ENCODE data around the gene ABCA8.
"Not testable (repeated sequence)": the region's sequence is repeated elsewhere in the genome, so short reads cannot be mapped to it uniquely, and the experiment has no call there.

ABCA8 gene, protein sequence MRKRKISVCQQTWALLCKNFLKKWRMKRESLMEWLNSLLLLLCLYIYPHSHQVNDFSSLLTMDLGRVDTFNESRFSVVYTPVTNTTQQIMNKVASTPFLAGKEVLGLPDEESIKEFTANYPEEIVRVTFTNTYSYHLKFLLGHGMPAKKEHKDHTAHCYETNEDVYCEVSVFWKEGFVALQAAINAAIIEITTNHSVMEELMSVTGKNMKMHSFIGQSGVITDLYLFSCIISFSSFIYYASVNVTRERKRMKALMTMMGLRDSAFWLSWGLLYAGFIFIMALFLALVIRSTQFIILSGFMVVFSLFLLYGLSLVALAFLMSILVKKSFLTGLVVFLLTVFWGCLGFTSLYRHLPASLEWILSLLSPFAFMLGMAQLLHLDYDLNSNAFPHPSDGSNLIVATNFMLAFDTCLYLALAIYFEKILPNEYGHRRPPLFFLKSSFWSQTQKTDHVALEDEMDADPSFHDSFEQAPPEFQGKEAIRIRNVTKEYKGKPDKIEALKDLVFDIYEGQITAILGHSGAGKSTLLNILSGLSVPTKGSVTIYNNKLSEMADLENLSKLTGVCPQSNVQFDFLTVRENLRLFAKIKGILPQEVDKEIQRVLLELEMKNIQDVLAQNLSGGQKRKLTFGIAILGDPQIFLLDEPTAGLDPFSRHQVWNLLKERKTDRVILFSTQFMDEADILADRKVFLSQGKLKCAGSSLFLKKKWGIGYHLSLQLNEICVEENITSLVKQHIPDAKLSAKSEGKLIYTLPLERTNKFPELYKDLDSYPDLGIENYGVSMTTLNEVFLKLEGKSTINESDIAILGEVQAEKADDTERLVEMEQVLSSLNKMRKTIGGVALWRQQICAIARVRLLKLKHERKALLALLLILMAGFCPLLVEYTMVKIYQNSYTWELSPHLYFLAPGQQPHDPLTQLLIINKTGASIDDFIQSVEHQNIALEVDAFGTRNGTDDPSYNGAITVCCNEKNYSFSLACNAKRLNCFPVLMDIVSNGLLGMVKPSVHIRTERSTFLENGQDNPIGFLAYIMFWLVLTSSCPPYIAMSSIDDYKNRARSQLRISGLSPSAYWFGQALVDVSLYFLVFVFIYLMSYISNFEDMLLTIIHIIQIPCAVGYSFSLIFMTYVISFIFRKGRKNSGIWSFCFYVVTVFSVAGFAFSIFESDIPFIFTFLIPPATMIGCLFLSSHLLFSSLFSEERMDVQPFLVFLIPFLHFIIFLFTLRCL (N-terminal part only)

DNA sequence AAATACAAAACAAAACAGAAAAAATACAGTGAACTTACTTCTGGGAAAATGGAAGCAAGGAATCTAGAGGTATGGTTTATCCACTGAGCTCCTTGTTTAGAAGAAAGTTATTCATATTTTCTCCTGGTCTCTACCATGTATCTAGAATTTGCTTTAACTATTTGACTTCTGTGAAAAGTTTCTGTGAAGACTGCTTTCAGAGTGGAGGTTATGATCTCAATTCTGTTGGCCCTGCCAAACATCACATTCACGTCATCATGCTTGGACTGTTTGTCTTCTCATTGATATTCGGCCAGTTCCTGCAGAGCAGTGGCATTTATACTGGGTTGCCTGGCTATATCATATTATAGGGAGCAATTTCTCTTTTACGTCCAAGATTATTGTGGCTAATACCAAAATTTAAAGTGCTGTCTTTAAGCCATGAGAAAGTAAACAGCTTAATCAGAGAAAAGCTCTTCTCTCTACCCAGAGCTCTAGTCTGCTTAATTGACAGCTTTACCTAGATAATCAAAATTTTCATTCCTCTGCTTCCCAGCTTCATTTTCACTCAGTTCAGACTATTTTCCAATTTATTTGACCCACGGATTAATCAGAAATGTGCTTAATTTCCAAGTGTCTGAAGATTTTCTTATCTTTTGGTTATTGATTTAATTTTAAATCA is at the start of gene ABCA8:
Gene ABCA8 (minus strand): TSS at position 212 of the 661 bp plus-strand sequence. CDS start 13,358 bp downstream, outside the sequence.
- Mint-ChIP-seq H3K27me3 (peaks cover 3% of the 10 kb centered on the region), H3K9me3 (no peaks in the 10 kb centered on the region), H3K4me1 (no peaks in the 10 kb centered on the region), H3K27ac (no peak within 1 kb of the TSS), H3K36me3 (no peaks in the 10 kb centered on the region), H3K4me3 (no peak within 1 kb of the TSS)
- ATAC-seq (ENCODE audit: low read depth) (no peak), DNase-seq (ENCODE audit: low spot score in 2 of 2) (no peak)

DNA sequence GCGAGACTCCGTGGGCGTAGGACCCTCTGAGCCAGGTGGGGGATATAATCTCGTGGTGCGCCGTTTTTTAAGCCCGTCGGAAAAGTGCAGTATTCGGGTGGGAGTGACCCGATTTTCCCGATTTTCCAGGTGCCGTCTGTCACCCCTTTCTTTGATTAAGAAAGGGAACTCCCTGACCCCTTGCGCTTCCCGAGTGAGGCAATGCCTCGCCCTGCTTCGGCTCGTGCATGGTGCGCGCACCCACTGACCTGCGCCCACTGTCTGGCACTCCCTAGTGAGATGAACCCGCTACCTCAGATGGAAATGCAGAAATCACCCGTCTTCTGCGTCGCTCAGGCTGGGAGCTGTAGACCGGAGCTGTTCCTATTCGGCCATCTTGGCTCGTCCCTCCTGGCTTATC is 49.6 kb upstream of the ABCA8 start:
- H3K4me1 Mint-ChIP-seq: not testable (repeated sequence)

DNA sequence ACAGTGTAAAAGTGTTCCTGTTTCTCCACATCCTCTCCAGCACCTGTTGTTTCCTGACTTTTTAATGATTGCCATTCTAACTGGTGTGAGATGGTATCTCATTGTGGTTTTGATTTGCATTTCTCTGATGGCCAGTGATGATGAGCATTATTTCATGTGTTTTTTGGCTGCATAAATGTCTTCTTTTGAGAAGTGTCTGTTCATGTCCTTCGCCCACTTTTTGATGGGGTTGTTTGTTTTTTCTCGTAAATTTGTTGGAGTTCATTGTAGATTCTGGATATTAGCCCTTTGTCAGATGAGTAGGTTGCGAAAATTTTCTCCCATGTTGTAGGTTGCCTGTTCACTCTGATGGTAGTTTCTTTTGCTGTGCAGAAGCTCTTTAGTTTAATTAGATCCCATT is 44.6 kb upstream of the ABCA8 start:
- DNase-seq (ENCODE audit: low spot score in 2 of 2); H3K27ac Mint-ChIP-seq; H3K27me3 Mint-ChIP-seq: not testable (repeated sequence)

More for the DNA sequence above, 49.6 kb upstream of the ABCA8 start:
- not testable (repeated sequence) for H3K27me3 Mint-ChIP-seq; DNase-seq (ENCODE audit: low spot score in 2 of 2); H3K4me3 Mint-ChIP-seq; H3K9me3 Mint-ChIP-seq; ATAC-seq (ENCODE audit: low read depth); H3K27ac Mint-ChIP-seq; H3K36me3 Mint-ChIP-seq

DNA sequence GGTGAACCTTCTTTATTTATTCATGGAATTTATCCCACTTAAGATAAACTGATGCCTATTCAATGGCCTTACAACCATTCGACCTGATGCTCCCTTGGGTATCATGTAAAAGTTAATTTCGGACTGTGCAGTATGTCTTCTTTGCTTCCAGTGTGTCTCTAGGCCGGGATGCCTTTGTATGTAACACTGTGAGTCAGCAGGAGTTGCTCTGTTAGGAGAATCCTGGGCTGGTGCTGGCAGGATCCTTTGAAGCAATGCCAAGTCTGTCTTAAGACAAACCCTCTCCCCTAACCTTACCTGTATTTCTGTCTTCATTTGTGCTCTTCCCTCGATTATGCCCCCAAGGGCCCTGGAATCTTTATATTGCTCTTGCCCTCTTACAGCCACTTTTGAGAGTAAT is 37.9 kb upstream of the ABCA8 start:
- Mint-ChIP-seq H3K4me1 (no peaks in the 10 kb centered on the region), H3K4me3 (no peak overlapping the region), H3K27ac (no peak overlapping the region), H3K27me3 (no peaks in the 10 kb centered on the region), H3K9me3 (no peaks in the 10 kb centered on the region), H3K36me3 (no peaks in the 10 kb centered on the region)
- no peak for ATAC-seq (ENCODE audit: low read depth)
- DNase-seq (ENCODE audit: low spot score in 2 of 2): no peak

More for the DNA sequence above, 44.6 kb upstream of the ABCA8 start:
- H3K36me3 Mint-ChIP-seq; H3K9me3 Mint-ChIP-seq; H3K4me1 Mint-ChIP-seq; ATAC-seq (ENCODE audit: low read depth); H3K4me3 Mint-ChIP-seq: not testable (repeated sequence)

DNA sequence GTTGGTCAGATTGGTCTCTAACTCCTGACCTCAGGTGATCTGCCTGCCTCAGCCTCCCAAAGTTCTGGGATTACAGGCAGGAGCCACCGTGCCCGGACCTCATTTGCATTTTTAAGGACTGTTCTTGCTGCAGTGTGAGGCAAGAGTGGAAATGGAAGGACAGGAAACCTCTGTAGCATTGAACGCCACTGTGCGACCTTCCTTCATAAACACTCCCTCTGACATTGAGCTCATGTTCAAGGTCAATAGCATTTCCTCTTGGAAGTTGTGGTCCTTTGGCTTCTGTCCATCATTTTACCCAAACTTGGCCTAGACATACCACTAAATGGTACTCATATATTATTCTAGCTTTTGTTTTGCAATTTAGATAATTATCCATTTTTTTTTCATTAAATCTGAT is 32.8 kb upstream of the ABCA8 start:
- DNase-seq (ENCODE audit: low spot score in 2 of 2): no peak
- H3K36me3 Mint-ChIP-seq: no peaks in the 10 kb centered on the region
- no peaks in the 10 kb centered on the region for H3K9me3 Mint-ChIP-seq
- H3K27me3 Mint-ChIP-seq: no peaks in the 10 kb centered on the region
- H3K4me1 Mint-ChIP-seq: no peaks in the 10 kb centered on the region
- ATAC-seq (ENCODE audit: low read depth): no peak
- no peak overlapping the region for H3K4me3 Mint-ChIP-seq
- H3K27ac Mint-ChIP-seq: no peak overlapping the region

DNA sequence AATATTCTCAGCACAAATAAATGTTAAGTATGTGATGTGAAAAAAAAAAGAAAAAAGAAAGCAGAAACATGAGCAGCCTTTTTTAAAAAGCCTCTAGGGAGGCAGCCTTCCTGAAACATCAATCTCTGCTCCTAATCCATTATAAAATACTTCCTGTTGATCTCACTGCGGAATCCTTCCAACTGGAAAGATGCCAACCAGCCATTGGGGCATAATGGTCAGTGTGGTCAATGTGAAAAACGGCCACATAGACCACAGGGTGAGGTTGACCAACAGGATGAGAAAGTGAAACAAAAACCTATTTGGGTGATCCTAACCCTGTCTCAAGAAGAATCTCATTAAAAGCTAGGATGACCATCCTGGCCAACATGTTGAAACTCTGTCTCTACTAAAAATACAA is 26.1 kb upstream of the ABCA8 start:
- Mint-ChIP-seq H3K4me1 (no peaks in the 10 kb centered on the region), H3K4me3 (no peak overlapping the region), H3K27me3 (no peaks in the 10 kb centered on the region), H3K9me3 (no peaks in the 10 kb centered on the region), H3K36me3 (no peaks in the 10 kb centered on the region), H3K27ac (no peak overlapping the region)
- DNase-seq (ENCODE audit: low spot score in 2 of 2) (no peak), ATAC-seq (ENCODE audit: low read depth) (no peak)

DNA sequence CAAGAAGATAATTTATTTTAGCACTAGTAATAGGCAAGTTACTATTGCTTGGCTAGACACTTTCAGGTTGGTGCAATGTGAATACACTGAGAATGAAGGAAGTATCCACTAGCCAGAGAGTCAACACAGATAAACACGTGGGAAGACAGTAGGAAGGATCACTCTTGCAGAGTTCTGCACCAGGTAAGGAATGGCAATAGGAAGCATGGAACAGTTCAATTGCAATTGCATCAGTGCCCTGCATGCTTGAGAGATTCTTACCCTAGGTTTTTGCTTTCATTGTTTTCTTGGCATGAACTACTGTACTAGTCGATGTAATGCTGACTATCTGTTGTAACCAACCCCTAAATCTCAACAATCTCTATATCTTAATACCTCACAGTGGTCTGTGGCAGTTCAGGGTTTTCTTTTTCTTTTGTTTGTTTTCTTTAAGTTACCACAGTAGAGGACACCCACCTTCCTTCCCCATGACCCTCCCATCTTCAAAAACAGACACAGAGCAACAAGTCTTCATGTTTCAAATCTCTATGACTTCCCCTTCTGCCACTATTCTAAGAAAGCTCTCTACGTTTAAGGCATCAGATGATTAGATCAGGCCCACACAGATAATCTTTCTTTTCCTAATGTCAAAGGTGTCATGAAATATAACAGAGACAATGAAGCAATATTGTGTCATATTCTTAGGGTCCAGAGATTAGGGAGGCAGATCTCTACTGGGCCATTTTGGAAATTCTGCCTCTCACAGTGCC is 18.1 kb upstream of the ABCA8 start:
- peaks cover 3% of the 10 kb centered on the region for H3K9me3 Mint-ChIP-seq
- H3K27ac Mint-ChIP-seq: no peak overlapping the region
- H3K36me3 Mint-ChIP-seq: peaks cover 2% of the 10 kb centered on the region
- DNase-seq (ENCODE audit: low spot score in 2 of 2) (no peak), ATAC-seq (ENCODE audit: low read depth) (no peak)
- H3K4me3 Mint-ChIP-seq: no peak overlapping the region
- H3K4me1 Mint-ChIP-seq: peaks cover 9% of the 10 kb centered on the region
- peaks cover 2% of the 10 kb centered on the region for H3K27me3 Mint-ChIP-seq

DNA sequence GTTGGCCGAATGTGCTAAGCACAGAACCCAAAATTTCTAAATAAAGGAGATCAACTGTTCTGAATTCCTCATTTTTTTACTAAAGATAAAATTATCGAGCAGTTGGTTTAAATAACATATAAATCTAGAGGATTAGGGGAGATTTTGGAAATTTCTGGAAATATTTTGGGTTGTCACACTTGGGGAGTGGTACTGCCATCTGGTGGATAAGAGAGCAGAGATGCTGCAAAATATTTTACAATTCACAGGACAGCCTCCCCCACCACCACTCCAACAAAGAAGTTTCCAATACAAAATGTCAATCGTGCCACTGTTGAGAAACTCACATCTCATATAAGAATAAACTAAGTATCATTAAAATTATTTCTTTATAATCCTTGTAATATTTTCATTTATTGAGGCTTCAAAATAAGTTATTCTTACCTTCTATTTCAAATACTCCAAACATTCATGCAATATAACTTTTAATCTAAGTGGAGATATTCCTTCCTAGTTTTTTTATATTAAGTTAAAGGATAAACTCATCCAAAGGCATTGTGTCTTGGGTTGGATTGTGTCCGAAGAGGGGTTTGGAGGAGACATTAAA is 17.0 kb upstream of the ABCA8 start:
- ATAC-seq (ENCODE audit: low read depth): no peak
- DNase-seq (ENCODE audit: low spot score in 2 of 2): no peak
- Mint-ChIP-seq H3K27me3 (peaks cover 2% of the 10 kb centered on the region), H3K4me1 (peaks cover 9% of the 10 kb centered on the region), H3K9me3 (peaks cover 3% of the 10 kb centered on the region), H3K4me3 (no peak overlapping the region), H3K27ac (no peak overlapping the region), H3K36me3 (peaks cover 2% of the 10 kb centered on the region)

DNA sequence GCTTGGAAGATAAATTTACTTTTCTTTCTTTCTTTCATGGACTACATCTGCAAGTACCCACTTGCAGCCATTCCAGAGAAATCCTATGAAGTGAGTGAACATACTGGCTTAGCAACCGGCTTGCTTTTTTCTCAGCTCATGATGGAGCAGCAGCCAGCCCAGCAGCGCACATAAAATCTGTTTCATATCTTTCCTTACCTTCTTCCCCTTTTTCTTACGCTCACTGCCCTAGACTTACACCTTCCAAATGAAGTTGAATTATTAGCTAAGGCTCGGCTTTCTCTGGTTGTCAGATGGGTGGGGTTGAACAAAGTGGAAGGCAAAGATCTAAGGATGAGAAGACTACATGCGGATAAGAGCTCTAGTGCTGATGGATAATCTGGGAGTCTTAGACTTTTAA is 13.9 kb upstream of the ABCA8 start:
- Mint-ChIP-seq H3K4me1 (peaks cover 9% of the 10 kb centered on the region), H3K27ac (no peak overlapping the region), H3K9me3 (no peaks in the 10 kb centered on the region), H3K36me3 (no peaks in the 10 kb centered on the region), H3K4me3 (no peak overlapping the region), H3K27me3 (no peaks in the 10 kb centered on the region)
- DNase-seq (ENCODE audit: low spot score in 2 of 2) (no peak), ATAC-seq (ENCODE audit: low read depth) (no peak)

DNA sequence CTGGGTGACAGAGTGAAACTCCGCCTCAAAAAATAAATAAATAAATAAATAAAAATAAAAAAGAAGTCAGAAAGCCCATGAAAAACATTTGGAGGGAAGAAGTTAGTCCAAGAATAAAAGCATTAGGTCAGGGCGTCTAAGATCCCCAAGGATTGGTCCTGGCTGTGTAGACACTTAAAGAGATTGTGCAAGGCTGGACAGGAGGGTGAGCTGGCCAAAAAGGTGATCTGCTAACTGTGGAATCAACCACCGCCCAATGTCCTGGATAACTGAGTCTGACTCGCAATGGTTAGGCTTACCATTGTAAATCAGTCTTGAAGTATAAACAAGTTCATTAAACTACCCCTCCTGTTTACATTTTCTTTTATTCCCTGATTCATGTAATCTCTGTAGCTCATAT is 8.8 kb upstream of the ABCA8 start:
- no peak for DNase-seq (ENCODE audit: low spot score in 2 of 2)
- peaks cover 5% of the 10 kb centered on the region for H3K4me1 Mint-ChIP-seq
- H3K4me3 Mint-ChIP-seq: no peak overlapping the region
- H3K27me3 Mint-ChIP-seq: no peaks in the 10 kb centered on the region
- H3K36me3 Mint-ChIP-seq: no peaks in the 10 kb centered on the region
- no peak for ATAC-seq (ENCODE audit: low read depth)
- no peak overlapping the region for H3K27ac Mint-ChIP-seq
- H3K9me3 Mint-ChIP-seq: no peaks in the 10 kb centered on the region

DNA sequence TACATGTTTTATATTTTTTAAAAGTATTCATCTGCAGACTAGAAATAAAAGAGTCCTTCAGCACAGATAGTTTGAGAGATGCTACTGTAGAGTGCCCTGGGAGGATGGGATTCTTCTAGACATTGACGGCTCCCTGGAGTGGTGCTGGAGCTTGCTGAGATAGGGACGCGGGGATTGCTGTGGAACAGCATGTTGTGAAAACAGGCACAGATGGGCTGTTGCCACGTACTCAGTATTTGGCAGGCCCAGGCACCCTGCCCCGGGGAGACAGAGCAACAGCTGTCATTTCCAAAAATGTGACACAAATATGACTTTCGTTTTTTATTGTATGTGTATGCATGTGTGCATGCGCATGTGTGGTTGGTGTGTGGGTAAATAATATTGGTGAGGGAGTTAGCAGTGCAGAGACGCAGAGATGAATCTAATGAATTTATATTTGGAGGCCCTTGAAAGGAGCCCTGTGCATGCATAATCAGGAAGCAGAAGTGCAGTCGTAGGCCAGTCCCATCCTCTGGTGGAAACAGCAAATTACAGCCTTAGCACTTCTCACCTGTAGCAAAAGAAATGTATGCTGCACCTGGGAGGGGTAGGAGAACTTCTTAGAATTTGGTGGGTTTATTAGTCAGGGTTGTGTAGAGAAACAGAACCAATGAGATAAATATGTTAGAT is 6.2 kb upstream of the ABCA8 start:
- no peak overlapping the region for H3K4me3 Mint-ChIP-seq
- H3K4me1 Mint-ChIP-seq: peaks cover 5% of the 10 kb centered on the region
- no peak overlapping the region for H3K27ac Mint-ChIP-seq
- H3K9me3 Mint-ChIP-seq: no peaks in the 10 kb centered on the region
- ATAC-seq (ENCODE audit: low read depth): no peak
- H3K27me3 Mint-ChIP-seq: no peaks in the 10 kb centered on the region
- DNase-seq (ENCODE audit: low spot score in 2 of 2): no peak
- no peaks in the 10 kb centered on the region for H3K36me3 Mint-ChIP-seq

DNA sequence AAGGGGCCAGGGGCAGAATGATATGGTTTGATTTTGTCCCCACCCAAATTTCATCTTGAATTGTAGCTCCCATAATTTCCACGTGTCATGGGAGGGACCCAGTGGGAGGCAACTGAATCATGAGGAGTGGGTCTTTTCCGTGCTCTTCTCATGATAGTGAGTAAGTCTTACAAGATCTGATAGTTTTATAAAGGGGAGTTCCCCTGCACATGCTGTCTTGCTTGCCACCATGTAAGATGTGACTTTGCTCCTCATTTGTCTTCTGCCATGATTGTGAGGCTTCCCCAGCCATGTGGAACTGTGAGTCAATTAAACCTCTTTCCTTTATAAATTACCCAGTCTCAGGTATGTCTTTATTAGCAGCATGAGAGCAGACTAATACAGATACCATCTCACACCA is 3.9 kb upstream of the ABCA8 start:
- not testable (repeated sequence) for H3K9me3 Mint-ChIP-seq; H3K4me1 Mint-ChIP-seq; H3K4me3 Mint-ChIP-seq; H3K27ac Mint-ChIP-seq; H3K27me3 Mint-ChIP-seq; H3K36me3 Mint-ChIP-seq; DNase-seq (ENCODE audit: low spot score in 2 of 2); ATAC-seq (ENCODE audit: low read depth)

All from memory B cell (primary cell).